Measurements from ENCODE around the gene NBR1.
A peak's percentile ranks its signal among the peaks of the same experiment; 100 is the strongest.
"Not testable (repeated sequence)": the region's sequence is repeated elsewhere in the genome, so short reads cannot be mapped to it uniquely, and the experiment has no call there.

Gene NBR1, protein sequence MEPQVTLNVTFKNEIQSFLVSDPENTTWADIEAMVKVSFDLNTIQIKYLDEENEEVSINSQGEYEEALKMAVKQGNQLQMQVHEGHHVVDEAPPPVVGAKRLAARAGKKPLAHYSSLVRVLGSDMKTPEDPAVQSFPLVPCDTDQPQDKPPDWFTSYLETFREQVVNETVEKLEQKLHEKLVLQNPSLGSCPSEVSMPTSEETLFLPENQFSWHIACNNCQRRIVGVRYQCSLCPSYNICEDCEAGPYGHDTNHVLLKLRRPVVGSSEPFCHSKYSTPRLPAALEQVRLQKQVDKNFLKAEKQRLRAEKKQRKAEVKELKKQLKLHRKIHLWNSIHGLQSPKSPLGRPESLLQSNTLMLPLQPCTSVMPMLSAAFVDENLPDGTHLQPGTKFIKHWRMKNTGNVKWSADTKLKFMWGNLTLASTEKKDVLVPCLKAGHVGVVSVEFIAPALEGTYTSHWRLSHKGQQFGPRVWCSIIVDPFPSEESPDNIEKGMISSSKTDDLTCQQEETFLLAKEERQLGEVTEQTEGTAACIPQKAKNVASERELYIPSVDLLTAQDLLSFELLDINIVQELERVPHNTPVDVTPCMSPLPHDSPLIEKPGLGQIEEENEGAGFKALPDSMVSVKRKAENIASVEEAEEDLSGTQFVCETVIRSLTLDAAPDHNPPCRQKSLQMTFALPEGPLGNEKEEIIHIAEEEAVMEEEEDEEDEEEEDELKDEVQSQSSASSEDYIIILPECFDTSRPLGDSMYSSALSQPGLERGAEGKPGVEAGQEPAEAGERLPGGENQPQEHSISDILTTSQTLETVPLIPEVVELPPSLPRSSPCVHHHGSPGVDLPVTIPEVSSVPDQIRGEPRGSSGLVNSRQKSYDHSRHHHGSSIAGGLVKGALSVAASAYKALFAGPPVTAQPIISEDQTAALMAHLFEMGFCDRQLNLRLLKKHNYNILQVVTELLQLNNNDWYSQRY

DNA sequence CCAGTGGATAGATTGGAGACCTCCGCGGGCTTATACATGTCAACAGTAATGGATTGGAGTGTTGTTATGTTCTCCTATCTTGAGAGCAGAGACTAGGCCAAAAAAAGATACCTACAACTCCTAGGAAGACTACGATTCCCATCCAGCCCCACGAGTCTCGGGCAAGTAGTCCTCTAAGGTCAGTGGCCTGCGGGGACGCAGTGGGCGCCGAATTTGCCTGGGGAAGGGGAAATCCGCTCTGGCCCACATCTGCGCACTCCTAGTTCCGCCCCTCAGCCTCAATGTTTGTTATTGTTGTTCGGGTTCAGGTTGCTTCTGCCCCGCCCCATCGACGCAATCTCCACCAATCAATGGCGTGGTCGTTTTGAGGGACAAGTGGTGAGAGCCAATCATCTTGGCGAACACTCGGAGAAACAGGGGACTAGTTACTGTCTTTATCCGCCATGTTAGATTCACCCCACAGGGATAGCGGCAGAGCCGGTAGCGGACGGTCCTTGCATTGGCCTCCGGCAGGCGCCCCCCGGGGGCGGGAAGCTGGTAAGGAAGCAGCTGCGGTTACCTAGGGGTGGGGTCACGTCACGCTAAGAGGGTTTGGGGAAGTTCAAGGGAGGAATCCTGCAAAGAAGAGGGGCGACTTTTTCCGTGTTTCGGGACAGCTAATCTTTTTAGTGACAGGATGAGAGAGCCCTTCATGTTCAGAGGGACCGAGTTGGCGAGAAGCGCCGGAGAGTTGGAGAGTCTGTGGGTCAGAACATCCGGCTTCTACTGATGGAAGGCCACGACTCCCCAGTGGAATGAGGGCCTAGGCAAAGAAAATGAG is at the start of gene NBR1:
Gene NBR1 (plus strand): TSS at position 449 of the 820 bp plus-strand sequence. CDS start 4,586 bp downstream, outside the sequence.
- H3K4me3 ChIP-seq (ENCODE audit: low read depth, low read length) = peak within 1 kb of the TSS; percentile 92

DNA sequence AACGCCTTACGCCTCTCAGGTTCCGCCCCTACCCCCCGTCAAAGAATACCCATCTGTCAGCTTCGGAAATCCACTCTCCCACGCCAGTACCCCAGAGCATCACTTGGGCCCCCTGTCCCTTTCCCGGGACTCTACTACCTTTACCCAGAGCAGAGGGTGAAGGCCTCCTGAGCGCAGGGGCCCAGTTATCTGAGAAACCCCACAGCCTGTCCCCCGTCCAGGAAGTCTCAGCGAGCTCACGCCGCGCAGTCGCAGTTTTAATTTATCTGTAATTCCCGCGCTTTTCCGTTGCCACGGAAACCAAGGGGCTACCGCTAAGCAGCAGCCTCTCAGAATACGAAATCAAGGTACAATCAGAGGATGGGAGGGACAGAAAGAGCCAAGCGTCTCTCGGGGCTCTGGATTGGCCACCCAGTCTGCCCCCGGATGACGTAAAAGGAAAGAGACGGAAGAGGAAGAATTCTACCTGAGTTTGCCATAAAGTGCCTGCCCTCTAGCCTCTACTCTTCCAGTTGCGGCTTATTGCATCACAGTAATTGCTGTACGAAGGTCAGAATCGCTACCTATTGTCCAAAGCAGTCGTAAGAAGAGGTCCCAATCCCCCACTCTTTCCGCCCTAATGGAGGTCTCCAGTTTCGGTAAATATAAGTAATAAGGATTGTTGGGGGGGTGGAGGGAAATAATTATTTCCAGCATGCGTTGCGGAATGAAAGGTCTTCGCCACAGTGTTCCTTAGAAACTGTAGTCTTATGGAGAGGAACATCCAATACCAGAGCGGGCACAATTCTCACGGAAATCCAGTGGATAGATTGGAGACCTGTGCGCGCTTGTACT is 45.7 kb upstream of the NBR1 start, which contains the start of gene BRCA1:
Gene BRCA1 (minus strand): TSS at position 232 of the 834 bp plus-strand sequence. CDS start 1,268 bp downstream, outside the sequence.
- H3K4me3 ChIP-seq (ENCODE audit: low read depth, low read length) = peak within 1 kb of the TSS; percentile 86

GRCh38 chr17:43125967-43126910 is 44.8 kb upstream of the NBR1 start:
- H3K4me3 ChIP-seq (ENCODE audit: low read depth, low read length) = peak overlapping the region; percentile 86

GRCh38 chr17:43126911-43127290 is 44.1 kb upstream of the NBR1 start:
- H3K4me3 ChIP-seq (ENCODE audit: low read depth, low read length) = no peak overlapping the region

GRCh38 chr17:43127333-43127876 is 43.6 kb upstream of the NBR1 start:
- not testable (repeated sequence) for H3K4me3 ChIP-seq (ENCODE audit: low read depth, low read length)

DNA sequence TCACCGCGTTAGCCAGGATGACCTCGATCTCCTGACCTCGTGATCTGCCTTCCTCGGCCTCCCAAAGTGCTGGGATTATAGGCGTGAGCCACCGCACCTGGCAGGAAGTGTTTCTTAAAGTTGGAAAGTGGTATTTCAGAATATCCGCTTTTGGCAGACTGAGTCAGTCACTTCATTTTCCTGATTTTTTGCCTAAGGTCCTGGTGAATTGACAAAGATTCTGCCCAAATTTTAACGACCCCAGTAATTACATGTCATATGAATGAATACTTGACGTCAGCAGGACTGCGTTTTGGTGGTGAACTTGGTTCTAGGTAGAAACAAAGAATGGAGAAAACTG is 41.4 kb upstream of the NBR1 start:
- H3K4me3 ChIP-seq (ENCODE audit: low read depth, low read length) = no peak overlapping the region

GRCh38 chr17:43132117-43132516 is 38.9 kb upstream of the NBR1 start:
- H3K4me3 ChIP-seq (ENCODE audit: low read depth, low read length) = no peak overlapping the region

- H3K4me3 ChIP-seq (ENCODE audit: low read depth, low read length) = not testable (repeated sequence)
Observed at GRCh38 chr17:43133439-43133838, 37.6 kb upstream of the NBR1 start.

DNA sequence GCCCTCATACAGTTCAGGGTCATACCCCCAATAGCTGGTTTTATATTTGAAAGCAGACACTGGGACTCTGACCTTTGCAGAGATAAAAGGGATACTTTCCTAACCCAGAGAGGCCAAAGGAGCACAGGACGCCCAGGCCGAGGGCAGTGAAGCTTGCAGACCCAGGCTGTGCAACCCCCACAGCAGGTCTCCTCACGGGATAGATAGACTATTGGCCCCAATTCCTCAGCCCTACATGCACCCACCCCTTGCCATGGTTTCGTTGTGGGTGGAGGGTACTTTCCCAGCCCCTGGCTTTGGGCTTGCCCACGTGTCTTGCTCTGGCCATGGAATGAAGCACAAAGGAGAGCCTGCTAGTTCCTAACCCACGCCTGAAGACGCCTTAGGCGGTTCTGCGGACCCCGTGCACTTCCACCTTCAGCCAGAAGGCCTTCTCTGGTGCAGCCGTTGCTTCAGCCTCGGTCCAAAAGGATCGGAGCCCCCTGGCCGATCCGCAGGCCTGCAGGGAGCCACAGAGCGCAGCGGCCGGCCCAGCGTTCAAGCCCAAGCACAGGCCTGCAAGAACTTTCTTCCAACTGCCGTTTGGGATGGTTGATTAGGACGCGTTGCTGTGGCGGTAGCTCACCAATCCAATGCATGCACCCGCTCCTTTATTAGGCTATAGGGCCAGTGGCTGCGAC is 36.1 kb upstream of the NBR1 start:
- no peak overlapping the region for H3K4me3 ChIP-seq (ENCODE audit: low read depth, low read length)

DNA sequence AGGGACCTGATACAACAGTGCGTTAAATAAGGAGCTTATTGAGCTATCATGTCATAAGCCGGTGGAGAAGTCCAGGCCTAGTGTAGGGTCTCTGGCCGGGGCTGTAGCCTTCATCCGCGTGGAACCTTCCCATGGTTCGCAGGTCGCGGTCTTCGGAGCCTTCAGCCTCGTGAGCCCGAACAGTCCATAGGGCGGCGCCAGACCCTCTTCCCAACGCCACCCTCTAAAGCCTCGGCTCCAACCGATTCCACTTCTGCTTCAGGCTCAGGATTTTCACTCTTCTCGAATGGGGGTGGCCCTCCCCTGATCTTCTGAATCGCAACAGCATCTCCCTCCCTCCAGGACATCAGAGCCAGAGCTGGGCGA is 35.6 kb upstream of the NBR1 start:
- H3K4me3 ChIP-seq (ENCODE audit: low read depth, low read length) = no peak overlapping the region

- H3K4me3 ChIP-seq (ENCODE audit: low read depth, low read length) = not testable (repeated sequence)
Observed at GRCh38 chr17:43136574-43136973, 34.4 kb upstream of the NBR1 start.

GRCh38 chr17:43138531-43138930 is 32.5 kb upstream of the NBR1 start:
- not testable (repeated sequence) for H3K4me3 ChIP-seq (ENCODE audit: low read depth, low read length)

DNA sequence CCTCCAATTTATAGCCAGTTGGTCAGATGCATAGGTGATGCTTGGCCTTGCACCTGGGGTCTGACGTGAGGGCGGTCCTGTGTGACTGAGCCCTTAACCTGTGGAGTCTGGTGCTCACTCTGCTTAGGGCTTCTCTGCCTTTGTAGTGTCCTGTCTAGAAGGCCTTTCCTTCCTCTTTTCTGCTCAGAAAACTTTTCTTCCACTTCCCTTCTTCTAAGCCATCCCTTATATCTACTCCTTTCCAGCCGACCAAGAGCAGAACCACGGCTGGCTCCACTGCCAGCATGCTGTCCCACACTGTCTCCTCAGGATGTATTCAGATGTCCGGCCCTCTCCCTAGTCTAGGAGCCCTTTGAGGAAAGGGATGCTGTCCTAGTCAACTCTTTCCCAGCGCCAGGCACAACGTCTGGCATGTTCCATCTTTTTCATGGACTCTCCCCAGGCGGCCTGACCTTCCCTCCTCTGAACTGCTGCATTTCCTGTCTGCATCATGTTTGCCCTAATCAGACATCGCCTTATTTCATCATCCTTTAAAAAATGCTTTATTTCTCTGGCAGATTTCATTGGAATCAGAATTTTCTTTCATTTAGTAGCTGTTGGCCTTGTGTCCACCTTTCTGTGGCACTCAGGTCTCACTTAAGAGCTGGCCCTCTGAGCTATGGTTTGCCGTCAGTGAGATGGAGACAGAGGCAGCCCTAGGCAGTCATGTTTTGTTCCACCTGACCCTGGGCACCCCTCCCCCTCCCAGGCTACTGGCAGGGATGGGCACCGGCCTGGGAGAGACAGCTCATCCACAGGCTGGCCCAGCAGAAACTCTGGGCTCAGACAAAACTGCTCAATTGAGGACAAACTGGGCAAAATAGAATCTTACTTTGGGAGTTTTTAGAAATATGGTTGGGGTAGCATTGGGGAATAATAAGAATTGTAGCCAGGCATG is 30.4 kb upstream of the NBR1 start:
- H3K4me3 ChIP-seq (ENCODE audit: low read depth, low read length) = no peak overlapping the region

GRCh38 chr17:43142153-43142552 is 28.9 kb upstream of the NBR1 start:
- H3K4me3 ChIP-seq (ENCODE audit: low read depth, low read length) = no peak overlapping the region

DNA sequence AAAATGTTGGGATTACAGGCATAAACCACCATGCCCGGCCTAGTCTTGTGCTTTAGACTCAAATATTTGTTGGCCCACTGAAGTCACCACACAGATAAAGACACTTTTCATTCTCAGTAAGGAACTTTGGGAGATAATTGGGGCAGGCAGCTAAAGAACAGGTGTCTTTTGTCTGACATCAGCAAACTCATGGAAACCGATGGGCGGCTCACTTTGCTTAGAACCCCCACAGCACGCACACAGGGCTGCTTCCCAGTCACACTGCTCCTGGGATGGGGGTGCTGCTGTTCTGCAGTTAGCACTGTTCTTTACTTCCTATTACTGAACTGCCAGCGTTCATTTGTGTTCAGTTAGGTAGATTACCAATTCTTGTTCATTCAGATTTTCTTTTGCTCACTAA is 27.8 kb upstream of the NBR1 start:
- H3K4me3 ChIP-seq (ENCODE audit: low read depth, low read length) = no peak overlapping the region

- no peak overlapping the region for H3K4me3 ChIP-seq (ENCODE audit: low read depth, low read length)
Observed at GRCh38 chr17:43146649-43147048, 24.4 kb upstream of the NBR1 start.

DNA sequence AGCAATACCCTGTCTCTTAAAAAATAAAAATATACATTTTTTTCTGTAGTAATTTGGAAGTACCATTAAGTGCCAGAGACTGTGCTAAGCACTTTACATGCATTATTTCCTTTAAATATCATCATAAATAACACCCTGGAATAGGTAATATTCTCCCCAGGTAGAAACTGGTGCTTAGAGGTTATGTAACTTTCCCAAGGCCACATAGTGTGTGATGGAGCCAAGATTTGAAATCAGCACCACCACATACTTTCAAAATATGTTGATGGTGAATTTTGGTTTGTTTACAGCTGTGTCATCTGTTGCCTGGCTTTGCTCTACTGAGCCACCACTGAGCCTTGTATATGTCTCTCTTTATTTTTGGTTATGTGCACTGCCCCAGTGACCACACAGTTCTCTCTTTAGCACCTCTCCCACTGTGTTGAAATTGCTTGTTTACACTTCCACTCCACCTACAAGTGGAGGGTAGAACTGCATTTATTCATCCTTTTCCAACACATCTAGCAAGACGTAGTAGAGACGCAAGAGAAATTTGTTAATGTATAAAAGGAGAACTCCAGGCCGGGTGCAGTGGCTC is 19.0 kb upstream of the NBR1 start:
- no peak overlapping the region for H3K4me3 ChIP-seq (ENCODE audit: low read depth, low read length)

Measured in iPS-11a (cell line).